GM12878 (cell line): Measurements from ENCODE around the gene PTPN22. TPM values are rescaled to one million over a fixed set of nuclear protein-coding genes. Genes with fewer than 3 reads are reported as not detected.
A peak's percentile ranks its signal among the peaks of the same experiment; 100 is the strongest.

Experiments used
- CREM ChIP-seq: IDR thresholded peaks from 2 replicates; pipeline ENCODE4 v1.6.1; 2014; ENCODE audit warnings: antibody characterized with exemption, low read depth
- KDM1A ChIP-seq: fragments of 200-600 bp; sonication (generic); IDR thresholded peaks from 2 replicates; pipeline ENCODE4 v1.6.1; 2016; ENCODE audit warnings: borderline replicate concordance
- SMAD1 ChIP-seq: fragments of 450-650 bp; IDR thresholded peaks from 2 replicates; pipeline ENCODE4 v1.6.1; 2018; ENCODE audit warnings: mild to moderate bottlenecking, low read depth; ENCODE audit not compliant: partially characterized antibody
- polyA plus RNA-seq, 11 experiments: library from polyadenylated mRNA; depleted of rRNA in 4 of 11; unstranded in 6 of 11; stranded (reverse) in 5 of 11; fragments of >200 nt; fragmentation: Nextera tagmentation in 4 of 11; fragmentation: Illumina TruSeq in 1 of 11; extraction: Ambion mirVana in 4 of 11; extraction: Trizol in 1 of 11; gene quantifications; 1 replicate in 1 of 11; 2 replicates in 10 of 11; pipeline versions ENCODE4 v1.2.1 to v1.2.3, GENCODE V29; 2011 to 2016; ENCODE audit warnings: inconsistent platforms in 2 of 11, missing spikeins in 2 of 11, low read depth in 1 of 11
- total RNA-seq, 4 experiments: library from RNA; depleted of rRNA in 3 of 4; stranded (reverse); fragments of >200 nt in 3 of 4; fragmentation: Illumina TruSeq in 1 of 4; extraction: Trizol in 1 of 4; gene quantifications; 2 replicates each; pipeline versions ENCODE4 v1.2.1 to v1.2.3, GENCODE V29; 2013 to 2021
- TF ChIP-seq, protein P1 (sequence below): fragments of 150-350 bp; IDR thresholded peaks from 2 replicates; pipeline ENCODE4 v1.6.1; 2016; ENCODE audit warnings: low read depth, low read length
- TF ChIP-seq, protein P2 (sequence below): fragments of 450-650 bp; IDR thresholded peaks from 2 replicates; pipeline ENCODE4 v1.6.1; 2017; ENCODE audit warnings: low read depth, mild to moderate bottlenecking, moderate library complexity

Gene PTPN22
- total and polyA plus RNA-seq, 10 of the 15 experiments (the other 5 are each of a cell fraction or from before 2014, with no cell fraction given): 22.8 to 65.1 (median 44.9) TPM

DNA sequence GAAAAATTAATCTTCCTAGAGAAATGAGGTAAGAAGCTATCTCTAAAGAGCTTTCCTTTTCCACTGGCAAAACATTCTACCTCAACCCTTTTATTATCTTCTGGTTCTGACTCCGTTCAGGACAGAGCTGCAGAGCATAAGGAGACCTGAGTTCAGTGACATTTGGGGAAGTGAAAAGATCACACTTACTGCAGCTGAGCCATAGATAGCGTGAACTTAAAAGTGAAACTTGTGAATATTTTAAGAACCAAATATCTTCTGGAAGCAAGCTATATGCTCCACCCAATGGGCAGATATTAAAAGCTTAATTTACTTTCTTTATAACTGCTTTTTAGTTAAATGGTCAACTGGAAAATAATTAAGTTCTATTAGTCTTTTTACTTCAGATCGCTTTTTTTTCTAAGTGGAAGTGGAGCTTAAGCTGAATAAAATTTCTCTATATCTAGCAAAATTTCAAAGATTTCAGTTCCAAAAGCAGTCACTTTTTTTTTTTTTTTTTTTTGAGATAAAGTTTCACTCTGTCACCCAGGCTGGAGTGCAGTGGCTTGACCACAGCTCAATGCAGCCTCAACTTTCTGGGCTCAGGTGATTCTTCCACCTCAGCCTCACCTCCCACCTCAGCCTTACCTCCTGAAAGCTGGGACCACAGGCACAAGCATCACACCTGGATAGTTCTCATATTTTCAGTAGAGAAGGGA, 11.9 kb downstream of the PTPN22 start (continued):
- TF ChIP-seq SMAD1 (no peak), CREM (peak; percentile 56; the same call in 1 of the 2 replicates), KDM1A (no peak)
- TF ChIP-seq, protein P1, sequence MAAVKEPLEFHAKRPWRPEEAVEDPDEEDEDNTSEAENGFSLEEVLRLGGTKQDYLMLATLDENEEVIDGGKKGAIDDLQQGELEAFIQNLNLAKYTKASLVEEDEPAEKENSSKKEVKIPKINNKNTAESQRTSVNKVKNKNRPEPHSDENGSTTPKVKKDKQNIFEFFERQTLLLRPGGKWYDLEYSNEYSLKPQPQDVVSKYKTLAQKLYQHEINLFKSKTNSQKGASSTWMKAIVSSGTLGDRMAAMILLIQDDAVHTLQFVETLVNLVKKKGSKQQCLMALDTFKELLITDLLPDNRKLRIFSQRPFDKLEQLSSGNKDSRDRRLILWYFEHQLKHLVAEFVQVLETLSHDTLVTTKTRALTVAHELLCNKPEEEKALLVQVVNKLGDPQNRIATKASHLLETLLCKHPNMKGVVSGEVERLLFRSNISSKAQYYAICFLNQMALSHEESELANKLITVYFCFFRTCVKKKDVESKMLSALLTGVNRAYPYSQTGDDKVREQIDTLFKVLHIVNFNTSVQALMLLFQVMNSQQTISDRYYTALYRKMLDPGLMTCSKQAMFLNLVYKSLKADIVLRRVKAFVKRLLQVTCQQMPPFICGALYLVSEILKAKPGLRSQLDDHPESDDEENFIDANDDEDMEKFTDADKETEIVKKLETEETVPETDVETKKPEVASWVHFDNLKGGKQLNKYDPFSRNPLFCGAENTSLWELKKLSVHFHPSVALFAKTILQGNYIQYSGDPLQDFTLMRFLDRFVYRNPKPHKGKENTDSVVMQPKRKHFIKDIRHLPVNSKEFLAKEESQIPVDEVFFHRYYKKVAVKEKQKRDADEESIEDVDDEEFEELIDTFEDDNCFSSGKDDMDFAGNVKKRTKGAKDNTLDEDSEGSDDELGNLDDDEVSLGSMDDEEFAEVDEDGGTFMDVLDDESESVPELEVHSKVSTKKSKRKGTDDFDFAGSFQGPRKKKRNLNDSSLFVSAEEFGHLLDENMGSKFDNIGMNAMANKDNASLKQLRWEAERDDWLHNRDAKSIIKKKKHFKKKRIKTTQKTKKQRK: no peak
- TF ChIP-seq, protein P2, sequence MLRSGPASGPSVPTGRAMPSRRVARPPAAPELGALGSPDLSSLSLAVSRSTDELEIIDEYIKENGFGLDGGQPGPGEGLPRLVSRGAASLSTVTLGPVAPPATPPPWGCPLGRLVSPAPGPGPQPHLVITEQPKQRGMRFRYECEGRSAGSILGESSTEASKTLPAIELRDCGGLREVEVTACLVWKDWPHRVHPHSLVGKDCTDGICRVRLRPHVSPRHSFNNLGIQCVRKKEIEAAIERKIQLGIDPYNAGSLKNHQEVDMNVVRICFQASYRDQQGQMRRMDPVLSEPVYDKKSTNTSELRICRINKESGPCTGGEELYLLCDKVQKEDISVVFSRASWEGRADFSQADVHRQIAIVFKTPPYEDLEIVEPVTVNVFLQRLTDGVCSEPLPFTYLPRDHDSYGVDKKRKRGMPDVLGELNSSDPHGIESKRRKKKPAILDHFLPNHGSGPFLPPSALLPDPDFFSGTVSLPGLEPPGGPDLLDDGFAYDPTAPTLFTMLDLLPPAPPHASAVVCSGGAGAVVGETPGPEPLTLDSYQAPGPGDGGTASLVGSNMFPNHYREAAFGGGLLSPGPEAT: peak; percentile 85; the same call in 1 of the 2 replicates
- TF ChIP-seq, all 136 proteins: peak for 35
